K562 (cell line): ENCODE data around the gene XPNPEP1. TPM values are rescaled to one million over a fixed set of nuclear protein-coding genes. Genes with fewer than 3 reads are reported as not detected.

ENCODE experiments used
- ATAC-seq: fragments of 200-7000 bp; cut with Tn5 transposase; 3 replicates; pipeline ENCODE4 v1.9.1; 2020; ENCODE audit warnings: moderate library complexity
- BruUV-seq: library from RNA; stranded (reverse); fragments of 400-500 nt; replicated peaks from 2 replicates; lab custom pipeline; 2021; lab: Mats Ljungman, UMichigan
- CTCF ChIA-PET: fragments of 300-600 bp; formaldehyde crosslinking; extraction: SDS; loops from one replicate; lab custom pipeline; 2021; ENCODE audit warnings: low intra/inter-chr PET ratio; lab: Yijun Ruan, JAX
- POLR2A ChIA-PET: fragments of 300-600, 350-650 bp; sonication (Branson Sonifier 250); formaldehyde crosslinking; extraction: SDS; loops from one replicate; lab custom pipeline; 2021; ENCODE audit warnings: antibody characterized with exemption, inconsistent platforms; lab: Yijun Ruan, JAX
- DNase-seq, 4 experiments: peaks; one replicate each; pipeline versions ENCODE4 v3.0.0 to v3.0.0-alpha.2; 2011 to 2018; ENCODE audit warnings: low spot score in 3 of 4, mixed read lengths in 3 of 4; ENCODE audit errors: extremely low read depth in 1 of 4
- FAIRE-seq: peaks from 2 replicates; lab custom pipeline; 2011; peaks lifted over from hg19 to GRCh38; lab: Jason Lieb, UNC
- H2AFZ ChIP-seq: 2 replicates; pipeline ENCODE4 v1.6.0; 2011; ENCODE audit warnings: low read depth, low read length, control low read depth, inconsistent platforms
- H3K27ac ChIP-seq: fragments of 200-600 bp; 3 replicates; pipeline ENCODE4 v1.8.0; 2011; ENCODE audit warnings: low read depth, mild to moderate bottlenecking, control low read depth, inconsistent platforms, low read length, moderate library complexity, mixed read lengths; ENCODE audit errors: extremely low read depth
- H3K27me3 ChIP-seq, 2 experiments: fragments of 300-600 bp in 1 of 2; 2 replicates in 1 of 2; 3 replicates in 1 of 2; pipeline versions ENCODE4 v1.6.0 to v1.8.0; 2011; ENCODE audit warnings: inconsistent platforms in 2 of 2, low read length in 2 of 2, mild to moderate bottlenecking in 1 of 2, mixed read lengths in 1 of 2, moderate library complexity in 1 of 2; ENCODE audit not compliant: control insufficient read depth in 2 of 2, insufficient read depth in 2 of 2
- H3K36me3 ChIP-seq: fragments of 300-600 bp; 3 replicates; pipeline ENCODE4 v1.8.0; 2011; ENCODE audit warnings: mild to moderate bottlenecking, low read length, inconsistent platforms; ENCODE audit not compliant: control insufficient read depth, insufficient read depth
- H3K4me1 ChIP-seq, 2 experiments: fragments of 200-600 bp in 1 of 2; replicated peaks in 1 of 2; 2 replicates in 1 of 2; 3 replicates in 1 of 2; pipeline versions ENCODE4 v1.5.1 to v1.8.0; 2011; ENCODE audit warnings: inconsistent platforms in 2 of 2, low read length in 2 of 2, mild to moderate bottlenecking in 1 of 2, mixed read lengths in 1 of 2, moderate library complexity in 1 of 2; ENCODE audit not compliant: control insufficient read depth in 2 of 2, insufficient read depth in 2 of 2
- H3K4me2 ChIP-seq: 2 replicates; pipeline ENCODE4 v1.6.1; 2011; ENCODE audit warnings: low read length, control low read depth, inconsistent platforms, mixed read lengths; ENCODE audit not compliant: insufficient read depth
- H3K4me3 ChIP-seq: fragments of 200-600 bp; sonication (generic), shearing (Covaris generic); 2 replicates; pipeline ENCODE4 v1.5.1; 2016; ENCODE audit warnings: control low read depth, inconsistent platforms
- H3K79me2 ChIP-seq: fragments of 200-600 bp; 3 replicates; pipeline ENCODE4 v1.8.0; 2011; ENCODE audit warnings: low read length, inconsistent platforms; ENCODE audit not compliant: control insufficient read depth, insufficient read depth
- H3K9ac ChIP-seq, 2 experiments: 2 replicates each; pipeline versions ENCODE4 v1.6.0 to v1.6.1; 2011; ENCODE audit warnings: low read depth in 2 of 2, low read length in 2 of 2, control low read depth in 1 of 2, inconsistent platforms in 1 of 2, mild to moderate bottlenecking in 1 of 2, mixed read lengths in 1 of 2; ENCODE audit not compliant: insufficient read depth in 1 of 2
- H3K9me1 ChIP-seq: one replicate; pipeline ENCODE4 v1.6.0; 2011; ENCODE audit warnings: inconsistent platforms, mild to moderate bottlenecking, low read length, moderate library complexity; ENCODE audit not compliant: control insufficient read depth, insufficient read depth
- H3K9me3 ChIP-seq: replicated peaks from 2 replicates; pipeline ENCODE4 v1.5.1; 2011; ENCODE audit warnings: low read depth, low read length, inconsistent platforms; ENCODE audit not compliant: control insufficient read depth, insufficient read depth
- H4K20me1 ChIP-seq: replicated peaks from 2 replicates; pipeline ENCODE4 v1.6.1; 2011; ENCODE audit warnings: low read length, inconsistent platforms, mixed read lengths; ENCODE audit not compliant: control insufficient read depth, insufficient read depth
- EP300 ChIP-seq: IDR thresholded peaks from 2 replicates; pipeline ENCODE4 v1.6.1; 2012; ENCODE audit warnings: low read length, improper control_type of control experiment
- MAFG ChIP-seq: fragments of 450-650 bp; conservative IDR thresholded peaks from 2 replicates; pipeline ENCODE4 v1.6.1; 2016; ENCODE audit warnings: missing genetic modification characterization, missing compliant biosample characterization
- MTF1 ChIP-seq: fragments of 250-450 bp; sonication (Bioruptor Pico); IDR thresholded peaks from 2 replicates; pipeline ENCODE4 v1.9.0; 2021; ENCODE audit warnings: moderate library complexity, mild to moderate bottlenecking, inconsistent platforms, borderline replicate concordance
- NCOA6 ChIP-seq: fragments of 450-650 bp; IDR thresholded peaks from 2 replicates; pipeline ENCODE4 v1.6.1; 2017; ENCODE audit warnings: mild to moderate bottlenecking
- NFXL1 ChIP-seq: fragments of 450-650 bp; formaldehyde crosslinking; IDR thresholded peaks from 2 replicates; pipeline ENCODE4 v1.4.0; 2021; ENCODE audit warnings: mild to moderate bottlenecking
- OTX1 ChIP-seq: fragments of 450-650 bp; formaldehyde crosslinking; IDR thresholded peaks from 2 replicates; pipeline ENCODE4 v1.4.0; 2022; ENCODE audit warnings: mild to moderate bottlenecking
- POLR2G ChIP-seq: fragments of 200-400 bp; formaldehyde crosslinking; IDR thresholded peaks from 2 replicates; pipeline ENCODE4 v1.6.1; 2017; ENCODE audit warnings: low read depth, mild to moderate bottlenecking, antibody characterized with exemption, low read length, moderate library complexity
- RB1 ChIP-seq: fragments of 450-650 bp; IDR thresholded peaks from 2 replicates; pipeline ENCODE4 v1.6.1; 2017; ENCODE audit warnings: low read depth, mild to moderate bottlenecking
- RBM39 ChIP-seq: fragments of 200-400 bp; formaldehyde crosslinking; optimal IDR thresholded peaks from 2 replicates; pipeline ENCODE3; 2018; ENCODE audit warnings: low read depth, low read length
- SMAD2 ChIP-seq: fragments of 150-350 bp; IDR thresholded peaks from 2 replicates; pipeline ENCODE4 v1.6.1; 2014; ENCODE audit warnings: low read depth, mild to moderate bottlenecking, low read length
- TRIM24 ChIP-seq, 2 experiments: fragments of 450-650 bp; IDR thresholded peaks; 2 replicates each; pipeline ENCODE4 v1.6.1; 2016
- USF2 ChIP-seq: sonication (generic); formaldehyde crosslinking; IDR thresholded peaks from 2 replicates; pipeline ENCODE4 v1.5.0; 2020; ENCODE audit warnings: missing genetic modification reagents
- ZNF175 ChIP-seq: fragments of 200-800 bp; sonication (Bioruptor generic); IDR thresholded peaks from 2 replicates; pipeline ENCODE4 v1.6.1; 2016; ENCODE audit warnings: low read depth, mild to moderate bottlenecking, missing genetic modification characterization, missing compliant biosample characterization
- ZSCAN29 ChIP-seq: fragments of 450-650 bp; IDR thresholded peaks from 2 replicates; pipeline ENCODE4 v1.6.1; 2017
- in situ Hi-C: fragments of 300-500 bp; cut with MboI; formaldehyde crosslinking; loops from 4 replicates; pipeline ENCODE4 v1.15.0; 2018; ENCODE audit warnings: inconsistent platforms, mixed read lengths
- intact Hi-C: fragments of 100-400 bp; cut with micrococcal nuclease; formaldehyde crosslinking; loops from 2 replicates; pipeline ENCODE4 v1.14.2; 2022
- polyA plus RNA-seq, 8 experiments: library from polyadenylated mRNA; depleted of rRNA in 4 of 8; stranded (reverse) in 5 of 8; unstranded in 3 of 8; fragments of >200 nt; fragmentation: Nextera tagmentation in 2 of 8; fragmentation: Illumina TruSeq in 1 of 8; extraction: Ambion mirVana in 2 of 8; extraction: Trizol in 1 of 8; gene quantifications; 2 replicates each; pipeline versions ENCODE4 v1.2.1 to v1.2.3, GENCODE V29; 2011 to 2014; ENCODE audit warnings: inconsistent platforms in 1 of 8, missing spikeins in 1 of 8
- total RNA-seq, 7 experiments: library from RNA; depleted of rRNA in 6 of 7; stranded (reverse); fragments of >200 nt in 6 of 7; fragmentation: Illumina TruSeq in 2 of 7; extraction: Trizol in 2 of 7; gene quantifications; 2 replicates each; pipeline versions ENCODE4 v1.2.1 to v1.2.3, GENCODE V29; 2011 to 2021; ENCODE audit warnings: low replicate concordance in 1 of 7
- TF ChIP-seq, protein P1 (sequence below): fragments of 250-450 bp; sonication (Bioruptor Pico); IDR thresholded peaks from 2 replicates; pipeline ENCODE4 v1.5.1; 2021; ENCODE audit warnings: mild to moderate bottlenecking
- TF ChIP-seq, protein P2 (sequence below): fragments of 250-450 bp; sonication (Bioruptor Pico); IDR thresholded peaks from 2 replicates; pipeline ENCODE4 v1.8.0; 2021; ENCODE audit warnings: moderate library complexity, mild to moderate bottlenecking, inconsistent platforms

XPNPEP1 gene
- total and polyA plus RNA-seq, 9 of the 15 experiments (the other 6 are each of a cell fraction or from before 2014, with no cell fraction given): 24.2 to 93.5 (median 40.1) TPM

DNA sequence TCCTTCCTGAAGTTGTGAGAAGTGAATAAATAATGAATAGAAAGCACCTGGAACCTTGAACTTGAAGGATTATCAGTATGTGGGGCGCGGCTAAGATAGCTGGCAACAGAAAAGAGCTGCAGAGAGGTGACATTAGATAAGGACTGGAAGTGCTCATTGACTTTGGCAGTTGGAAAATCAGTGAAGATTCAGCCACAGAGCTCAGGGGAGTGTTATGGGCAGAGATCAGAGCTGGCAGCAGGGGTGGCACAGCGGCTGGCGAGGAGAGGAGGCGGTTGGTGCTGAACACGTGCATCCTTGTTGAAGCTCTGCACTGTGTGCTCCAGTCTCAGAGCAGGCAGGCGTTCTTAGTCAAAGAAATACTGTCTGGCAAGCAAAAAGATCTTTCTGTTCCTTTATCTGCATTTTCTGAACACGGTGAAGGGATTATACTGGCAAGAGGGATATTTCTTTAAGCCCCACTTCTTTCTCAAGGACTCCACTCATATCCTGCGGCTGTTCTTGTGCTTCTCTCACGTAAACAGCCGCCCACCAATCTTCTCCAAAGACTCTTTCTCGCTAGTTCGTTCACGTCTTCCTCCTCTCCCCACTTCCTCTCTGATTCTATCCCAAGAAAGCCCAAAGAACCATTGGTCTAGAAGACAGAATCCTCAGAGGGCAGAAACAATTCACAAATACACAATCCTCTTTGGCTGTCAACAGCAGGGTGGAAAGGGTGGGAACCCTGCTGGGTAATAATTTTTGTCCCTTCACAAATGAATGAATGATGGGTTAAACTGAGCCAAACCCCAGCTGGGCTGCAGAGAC lies 45.8 kb upstream of the XPNPEP1 start (continued):
- no peak for TF ChIP-seq OTX1 (CRISPR knock-in tag)
- no peak for TF ChIP-seq ZSCAN29
- no peak for TF ChIP-seq NCOA6
- TF ChIP-seq TRIM24 (IDR thresholded peaks at IDR 0.05): 0 out of 4 replicates have a peak, but pooled peaks of 1 of the 2 experiments have one; percentile 15
- peak; percentile 8; the same call in 1 of the 2 replicates for TF ChIP-seq EP300
- no peak for TF ChIP-seq MTF1 (CRISPR knock-in tag)
- TF ChIP-seq, all 486 proteins: peak for 5

- Histone ChIP-seq H3K9ac (no peak overlapping the region), H3K36me3 (no peaks in the 10 kb centered on the region), H3K4me1 (peaks cover 0 to 8% of the 10 kb centered on the region in 2 experiments; a peak in 2 of 5 replicates), H3K9me1 (no peaks in the 10 kb centered on the region), H2AFZ (no peak overlapping the region), H3K9me3 (no peaks in the 10 kb centered on the region), H3K27me3 (no peaks in the 10 kb centered on the region), H3K4me3 (no peak overlapping the region), H4K20me1 (no peaks in the 10 kb centered on the region), H3K4me2 (no peak overlapping the region), H3K27ac (no peak overlapping the region), H3K79me2 (no peaks in the 10 kb centered on the region)
- intact Hi-C loops (no loop called here), in situ Hi-C loops (no loop called here)
- BruUV-seq: no TSS peak
- POLR2A ChIA-PET: no interaction called here
- ATAC-seq (no peak), DNase-seq (no peak), FAIRE-seq (no peak)
- TF ChIP-seq ZNF175 (CRISPR knock-in tag) (no peak), MAFG (no peak), RBM39 (no peak), RB1 (no peak), POLR2G (no peak), SMAD2 (no peak), NFXL1 (CRISPR knock-in tag) (no peak), USF2 (no peak)
- TF ChIP-seq, protein P1, sequence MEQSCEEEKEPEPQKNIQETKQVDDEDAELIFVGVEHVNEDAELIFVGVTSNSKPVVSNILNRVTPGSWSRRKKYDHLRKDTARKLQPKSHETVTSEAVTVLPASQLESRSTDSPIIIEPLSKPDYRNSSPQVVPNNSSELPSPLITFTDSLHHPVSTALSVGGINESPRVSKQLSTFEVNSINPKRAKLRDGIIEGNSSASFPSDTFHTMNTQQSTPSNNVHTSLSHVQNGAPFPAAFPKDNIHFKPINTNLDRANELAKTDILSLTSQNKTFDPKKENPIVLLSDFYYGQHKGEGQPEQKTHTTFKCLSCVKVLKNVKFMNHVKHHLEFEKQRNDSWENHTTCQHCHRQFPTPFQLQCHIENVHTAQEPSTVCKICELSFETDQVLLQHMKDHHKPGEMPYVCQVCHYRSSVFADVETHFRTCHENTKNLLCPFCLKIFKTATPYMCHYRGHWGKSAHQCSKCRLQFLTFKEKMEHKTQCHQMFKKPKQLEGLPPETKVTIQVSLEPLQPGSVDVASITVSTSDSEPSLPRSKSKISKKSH (CRISPR knock-in tag): no peak
- TF ChIP-seq, protein P2, sequence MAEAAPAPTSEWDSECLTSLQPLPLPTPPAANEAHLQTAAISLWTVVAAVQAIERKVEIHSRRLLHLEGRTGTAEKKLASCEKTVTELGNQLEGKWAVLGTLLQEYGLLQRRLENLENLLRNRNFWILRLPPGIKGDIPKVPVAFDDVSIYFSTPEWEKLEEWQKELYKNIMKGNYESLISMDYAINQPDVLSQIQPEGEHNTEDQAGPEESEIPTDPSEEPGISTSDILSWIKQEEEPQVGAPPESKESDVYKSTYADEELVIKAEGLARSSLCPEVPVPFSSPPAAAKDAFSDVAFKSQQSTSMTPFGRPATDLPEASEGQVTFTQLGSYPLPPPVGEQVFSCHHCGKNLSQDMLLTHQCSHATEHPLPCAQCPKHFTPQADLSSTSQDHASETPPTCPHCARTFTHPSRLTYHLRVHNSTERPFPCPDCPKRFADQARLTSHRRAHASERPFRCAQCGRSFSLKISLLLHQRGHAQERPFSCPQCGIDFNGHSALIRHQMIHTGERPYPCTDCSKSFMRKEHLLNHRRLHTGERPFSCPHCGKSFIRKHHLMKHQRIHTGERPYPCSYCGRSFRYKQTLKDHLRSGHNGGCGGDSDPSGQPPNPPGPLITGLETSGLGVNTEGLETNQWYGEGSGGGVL (CRISPR knock-in tag): no peak
- CTCF ChIA-PET: no interaction called here
Observed at GRCh38 chr10:109967739-109968088, 44.4 kb upstream of the XPNPEP1 start.
